Measurements from ENCODE around the gene POLA1. TPM values are rescaled to one million over a fixed set of nuclear protein-coding genes. Genes with fewer than 3 reads are reported as not detected.

POLA1 gene, protein sequence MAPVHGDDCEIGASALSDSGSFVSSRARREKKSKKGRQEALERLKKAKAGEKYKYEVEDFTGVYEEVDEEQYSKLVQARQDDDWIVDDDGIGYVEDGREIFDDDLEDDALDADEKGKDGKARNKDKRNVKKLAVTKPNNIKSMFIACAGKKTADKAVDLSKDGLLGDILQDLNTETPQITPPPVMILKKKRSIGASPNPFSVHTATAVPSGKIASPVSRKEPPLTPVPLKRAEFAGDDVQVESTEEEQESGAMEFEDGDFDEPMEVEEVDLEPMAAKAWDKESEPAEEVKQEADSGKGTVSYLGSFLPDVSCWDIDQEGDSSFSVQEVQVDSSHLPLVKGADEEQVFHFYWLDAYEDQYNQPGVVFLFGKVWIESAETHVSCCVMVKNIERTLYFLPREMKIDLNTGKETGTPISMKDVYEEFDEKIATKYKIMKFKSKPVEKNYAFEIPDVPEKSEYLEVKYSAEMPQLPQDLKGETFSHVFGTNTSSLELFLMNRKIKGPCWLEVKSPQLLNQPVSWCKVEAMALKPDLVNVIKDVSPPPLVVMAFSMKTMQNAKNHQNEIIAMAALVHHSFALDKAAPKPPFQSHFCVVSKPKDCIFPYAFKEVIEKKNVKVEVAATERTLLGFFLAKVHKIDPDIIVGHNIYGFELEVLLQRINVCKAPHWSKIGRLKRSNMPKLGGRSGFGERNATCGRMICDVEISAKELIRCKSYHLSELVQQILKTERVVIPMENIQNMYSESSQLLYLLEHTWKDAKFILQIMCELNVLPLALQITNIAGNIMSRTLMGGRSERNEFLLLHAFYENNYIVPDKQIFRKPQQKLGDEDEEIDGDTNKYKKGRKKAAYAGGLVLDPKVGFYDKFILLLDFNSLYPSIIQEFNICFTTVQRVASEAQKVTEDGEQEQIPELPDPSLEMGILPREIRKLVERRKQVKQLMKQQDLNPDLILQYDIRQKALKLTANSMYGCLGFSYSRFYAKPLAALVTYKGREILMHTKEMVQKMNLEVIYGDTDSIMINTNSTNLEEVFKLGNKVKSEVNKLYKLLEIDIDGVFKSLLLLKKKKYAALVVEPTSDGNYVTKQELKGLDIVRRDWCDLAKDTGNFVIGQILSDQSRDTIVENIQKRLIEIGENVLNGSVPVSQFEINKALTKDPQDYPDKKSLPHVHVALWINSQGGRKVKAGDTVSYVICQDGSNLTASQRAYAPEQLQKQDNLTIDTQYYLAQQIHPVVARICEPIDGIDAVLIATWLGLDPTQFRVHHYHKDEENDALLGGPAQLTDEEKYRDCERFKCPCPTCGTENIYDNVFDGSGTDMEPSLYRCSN (N-terminal part only)
- total RNA-seq, result 7.2 and 12.6 TPM in 2 replicates

GRCh38 chrX:24693453-24694202 is at the start of gene POLA1:
Gene POLA1, plus strand, starts transcription at chrX:24693918. Its CDS starts 44 bp downstream, at chrX:24693962.

GRCh38 chrX:24647257-24648058 is 46.3 kb upstream of the POLA1 start, which contains the start of gene PCYT1B:
Gene PCYT1B, minus strand, starts transcription at chrX:24647347. Its CDS starts 242 bp downstream, at chrX:24647105.

DNA sequence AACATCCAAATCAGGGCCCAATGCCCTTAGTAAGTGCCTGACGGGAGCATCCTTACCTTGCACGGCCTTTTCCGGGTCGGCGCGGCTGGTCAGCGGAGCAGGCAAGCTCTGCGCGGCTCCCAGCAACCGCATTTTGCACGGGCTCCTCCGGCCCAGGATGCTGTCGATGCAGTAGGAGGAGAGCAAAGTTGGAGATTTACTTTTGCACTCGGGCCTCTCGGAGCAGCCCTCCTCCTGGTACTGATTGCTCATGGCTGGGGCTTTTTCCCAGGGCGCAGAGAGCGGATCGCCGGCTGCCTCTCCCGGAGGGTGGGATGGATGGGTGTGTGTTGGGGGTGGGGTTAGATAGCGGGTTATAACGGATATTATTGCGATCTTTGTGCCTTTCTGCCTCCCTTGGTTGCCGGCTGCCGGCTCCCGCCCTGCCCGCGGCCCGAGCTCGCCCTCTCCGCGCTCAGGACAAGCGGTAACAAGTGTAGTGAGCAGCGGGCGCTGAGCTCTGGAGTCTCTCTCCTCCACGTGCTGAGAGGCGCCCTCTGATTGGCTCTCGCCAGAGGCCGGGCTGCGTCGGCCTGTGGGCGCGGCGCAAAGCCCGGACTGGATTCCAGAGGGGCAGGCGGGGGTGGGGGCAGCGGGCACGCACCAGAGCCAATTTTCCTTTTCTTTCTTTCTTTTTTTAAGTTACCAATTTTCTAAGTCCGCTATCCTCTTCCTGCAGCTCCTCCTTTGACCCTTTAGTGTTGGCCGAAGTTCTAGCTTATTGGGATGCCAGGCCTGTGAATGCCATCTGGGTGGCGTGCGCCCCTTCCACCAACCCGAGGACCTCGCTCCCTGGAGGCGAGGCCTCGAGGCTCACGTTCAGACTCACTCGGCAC is 322.0 kb downstream of the POLA1 start, which contains the start of gene ARX:
ARX (minus strand) TSS at position 480 of the 875 bp plus-strand sequence; CDS start at position 252, 228 bp downstream.

Small RNAs within 50 kb of the gene (small RNA-seq; reads per million reads assigned to genes)
- gene SCARNA23, result 4.2 reads per million, percentile 90 among the genes with 10 or more reads in this experiment

Other genes with a start within 250 kb of the POLA1 start
- gene PDK3, start 228.6 kb upstream of the POLA1 start, total RNA-seq, result 5.1 and 7.3 TPM in 2 replicates
- gene PCYT1B, start 46.6 kb upstream of the POLA1 start, total RNA-seq, result under 0.01 TPM in 1 of 2 replicates, not detected in the other

Data from placental epithelial cell (primary cell).